Anterior cingulate cortex (tissue), 58 donors: ENCODE measurements around the gene VPS8.
"Not testable (repeated sequence)": the region's sequence is repeated elsewhere in the genome, so short reads cannot be mapped to it uniquely, and the experiment has no call there.

Experiments
- DNase-seq, 58 donors: peaks; one replicate each; lab custom pipeline; 2025; lab: John Stamatoyannopoulos, UW

The VPS8 gene

DNA sequence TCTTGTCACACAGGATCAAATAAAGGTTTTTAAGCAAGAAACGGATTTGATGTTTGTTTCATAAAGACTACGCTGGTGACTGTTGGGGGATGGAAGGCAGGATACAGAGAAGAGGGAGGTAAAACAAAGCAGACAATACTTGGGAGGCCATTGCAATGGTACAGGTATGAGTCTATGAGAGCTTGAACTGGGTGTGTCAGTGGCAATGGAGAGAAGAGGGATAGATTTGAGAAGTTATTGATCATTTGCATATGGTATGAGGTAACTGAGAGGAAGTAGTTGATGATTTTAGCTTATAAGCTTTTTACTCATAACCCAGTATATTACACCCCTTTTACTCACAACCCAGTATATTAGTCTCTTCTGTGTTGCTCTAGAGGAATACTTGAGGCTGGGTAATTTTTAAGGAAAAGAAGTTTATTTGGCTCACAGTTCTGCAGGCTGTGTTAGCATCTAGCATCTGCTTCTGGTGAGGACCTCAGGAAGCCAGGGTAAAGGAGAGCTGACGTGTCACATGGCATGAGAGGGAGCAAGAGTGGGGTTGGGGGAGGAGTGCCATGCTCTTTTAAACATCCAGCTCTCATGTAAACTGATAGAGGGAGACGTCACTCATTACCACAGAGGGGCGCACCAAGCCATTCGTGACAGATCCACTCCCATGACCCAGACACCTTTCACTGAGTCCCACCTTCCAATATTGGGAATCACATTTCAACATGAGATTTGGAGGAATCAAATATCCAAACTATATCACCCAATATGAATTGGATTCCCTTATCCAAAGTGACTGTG, 153.9 kb downstream of the VPS8 start:
- DNase-seq = no peak

- no peak for DNase-seq
Measured at GRCh38 chr3:184968115-184968514, 156.1 kb downstream of the VPS8 start.

- DNase-seq = no peak
Measured at GRCh38 chr3:184970186-184970585, 158.2 kb downstream of the VPS8 start.

- no peak for DNase-seq
Measured at GRCh38 chr3:184977796-184978195, 165.8 kb downstream of the VPS8 start.

- no peak for DNase-seq
Measured at GRCh38 chr3:184981071-184981470, 169.1 kb downstream of the VPS8 start.

DNA sequence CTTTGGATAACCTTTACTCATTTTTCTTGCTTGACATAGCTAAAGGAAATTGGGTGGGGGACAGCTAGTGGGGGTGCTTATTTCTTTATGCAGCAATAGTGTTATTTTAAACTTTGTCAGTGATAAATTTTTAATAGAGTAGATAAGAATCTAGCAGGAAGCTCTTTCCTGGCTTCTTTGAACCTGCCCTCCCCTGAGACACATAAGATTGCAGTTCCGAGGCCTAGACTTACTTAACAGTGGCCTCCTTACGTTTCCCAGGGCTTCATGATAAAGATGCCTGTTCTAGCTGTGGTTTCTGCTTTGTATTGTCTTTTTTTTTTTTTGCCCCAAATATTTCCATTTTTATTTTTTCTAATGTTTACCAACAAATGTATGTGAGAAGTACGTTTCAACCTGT, 170.1 kb downstream of the VPS8 start:
- DNase-seq = no peak

GRCh38 chr3:184985586-184985985, 173.6 kb downstream of the VPS8 start:
- DNase-seq = no peak

DNA sequence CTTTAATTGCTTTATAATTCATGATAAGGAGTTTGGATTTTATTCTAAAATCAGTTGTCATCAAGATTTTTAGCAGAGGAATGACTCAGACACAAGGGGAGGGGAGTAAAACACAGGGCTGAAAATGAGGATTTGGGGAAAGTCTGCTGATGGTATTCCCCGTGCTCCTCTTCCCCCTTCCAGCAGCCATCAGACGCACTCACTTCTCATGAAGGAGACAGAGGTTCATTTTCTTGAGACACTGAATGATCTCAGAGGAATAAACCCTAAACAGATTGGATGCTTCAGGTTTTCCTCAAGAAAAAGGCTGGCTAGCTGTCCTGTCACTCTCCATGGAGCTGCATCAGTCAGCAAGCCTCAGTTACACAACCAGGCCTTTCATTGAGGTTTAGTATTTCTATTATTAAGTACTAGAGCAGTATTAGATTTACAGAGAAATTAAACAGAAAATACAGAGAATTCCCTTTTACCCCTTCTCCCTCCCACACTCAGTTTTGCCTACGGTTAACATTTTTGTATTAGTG, 174.5 kb downstream of the VPS8 start:
- DNase-seq = no peak

GRCh38 chr3:184993394-184993793, 181.4 kb downstream of the VPS8 start:
- DNase-seq = no peak

DNA sequence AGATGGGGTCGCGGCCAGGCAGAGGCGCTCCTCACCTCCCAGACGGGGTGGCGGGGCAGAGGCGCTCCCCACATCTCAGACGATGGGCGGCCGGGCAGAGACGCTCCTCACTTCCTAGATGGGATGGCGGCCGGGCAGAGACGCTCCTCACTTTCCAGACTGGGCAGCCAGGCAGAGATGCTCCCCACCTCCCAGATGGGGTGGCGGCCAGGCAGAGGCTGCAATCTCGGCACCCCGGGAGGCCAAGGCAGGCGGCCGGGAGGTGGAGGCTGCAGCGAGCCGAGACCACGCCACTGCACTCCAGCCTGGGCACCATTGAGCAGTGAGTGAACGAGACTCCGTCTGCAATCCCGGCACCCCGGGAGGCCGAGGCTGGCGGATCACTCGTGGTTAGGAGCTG, 191.9 kb downstream of the VPS8 start:
- not testable (repeated sequence) for DNase-seq

DNA sequence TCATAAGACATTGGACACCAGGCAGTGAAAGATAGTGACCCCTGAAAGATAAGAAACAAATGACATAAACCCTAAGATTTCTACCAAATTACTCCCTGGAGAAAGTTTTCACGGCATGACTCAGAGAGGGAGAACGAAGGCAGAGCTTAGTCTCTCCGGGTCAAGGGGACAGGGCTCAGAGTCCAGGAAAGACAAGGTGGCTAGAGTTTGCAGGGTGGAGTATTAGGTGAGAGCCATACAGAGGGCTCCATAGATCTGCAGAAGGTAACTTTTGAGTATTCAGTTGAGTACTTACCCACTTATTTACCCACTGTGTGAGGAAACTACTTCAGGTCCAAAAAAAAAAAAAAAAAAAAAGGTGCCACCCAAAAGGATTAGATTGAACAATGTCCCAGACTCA, 197.7 kb downstream of the VPS8 start:
- DNase-seq = no peak

DNA sequence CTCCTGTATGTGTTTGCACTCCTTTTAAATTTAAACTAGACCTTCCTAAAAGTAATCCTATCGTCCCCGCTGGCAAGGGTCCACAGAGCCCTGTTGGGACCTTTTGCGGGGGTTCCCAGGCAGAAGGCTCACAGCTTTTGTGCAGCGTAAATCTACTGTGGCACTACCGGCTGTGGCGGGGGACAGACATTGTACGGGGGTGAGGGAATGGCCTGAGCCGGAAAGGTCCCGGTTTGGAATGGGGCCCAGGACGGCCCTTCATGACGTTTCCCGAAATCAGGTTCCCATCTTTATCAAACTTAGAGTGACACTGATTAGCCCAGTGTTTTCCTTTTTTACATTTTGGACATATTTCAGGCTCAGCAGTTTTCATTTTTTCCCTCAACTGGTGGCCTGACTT, 205.6 kb downstream of the VPS8 start:
- DNase-seq = not testable (repeated sequence)

DNA sequence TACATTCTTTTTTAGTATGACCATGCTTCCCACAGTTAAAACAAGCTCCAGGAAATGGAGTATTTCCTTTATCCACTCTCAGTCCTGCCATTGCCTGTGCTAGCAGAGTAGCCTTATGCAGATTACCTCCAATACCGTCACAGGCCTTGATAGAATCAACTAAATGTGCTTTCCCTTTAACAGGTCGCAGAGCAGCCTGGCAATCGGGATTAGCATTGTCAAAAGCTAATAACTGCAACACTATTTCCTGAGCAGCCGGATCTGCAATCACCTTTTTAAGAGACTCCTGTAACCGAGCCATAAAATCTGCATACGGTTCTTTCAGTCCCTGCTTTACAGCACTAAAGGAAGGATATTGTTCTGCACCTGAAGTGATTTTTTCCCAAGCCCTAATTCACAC, 206.0 kb downstream of the VPS8 start:
- DNase-seq = not testable (repeated sequence)

- DNase-seq = no peak
Measured at GRCh38 chr3:185021256-185021655, 209.3 kb downstream of the VPS8 start.

- no peak for DNase-seq
Measured at GRCh38 chr3:185024406-185024805, 212.4 kb downstream of the VPS8 start.

- no peak for DNase-seq
Measured at GRCh38 chr3:185024966-185025365, 213.0 kb downstream of the VPS8 start.

DNA sequence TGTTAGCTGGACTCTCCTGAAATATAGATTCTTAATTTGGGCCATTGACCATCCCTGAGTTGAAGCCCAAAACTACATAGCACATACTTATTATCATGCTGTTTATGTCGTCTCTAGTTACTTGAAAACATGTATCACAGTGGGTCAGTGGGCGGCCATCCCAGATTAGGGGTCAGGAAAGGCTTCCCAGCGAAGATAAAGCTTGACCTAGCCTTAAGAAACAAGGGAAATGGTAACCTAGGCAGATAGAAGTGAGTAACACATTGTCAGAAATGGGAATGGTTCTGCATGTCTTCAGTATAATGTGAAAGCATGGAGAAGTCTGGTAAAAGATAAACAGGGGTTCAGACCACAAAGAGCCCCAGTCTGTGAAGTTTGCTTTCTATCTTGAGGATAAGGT, 216.2 kb downstream of the VPS8 start:
- no peak for DNase-seq

GRCh38 chr3:185029086-185029485, 217.1 kb downstream of the VPS8 start:
- DNase-seq = peak in 5 of 58 donors; percentile 11 to 20 (median 14)

GRCh38 chr3:185030399-185030798, 218.4 kb downstream of the VPS8 start:
- DNase-seq = no peak

- no peak for DNase-seq
Measured at GRCh38 chr3:185030951-185031350, 219.0 kb downstream of the VPS8 start.

DNA sequence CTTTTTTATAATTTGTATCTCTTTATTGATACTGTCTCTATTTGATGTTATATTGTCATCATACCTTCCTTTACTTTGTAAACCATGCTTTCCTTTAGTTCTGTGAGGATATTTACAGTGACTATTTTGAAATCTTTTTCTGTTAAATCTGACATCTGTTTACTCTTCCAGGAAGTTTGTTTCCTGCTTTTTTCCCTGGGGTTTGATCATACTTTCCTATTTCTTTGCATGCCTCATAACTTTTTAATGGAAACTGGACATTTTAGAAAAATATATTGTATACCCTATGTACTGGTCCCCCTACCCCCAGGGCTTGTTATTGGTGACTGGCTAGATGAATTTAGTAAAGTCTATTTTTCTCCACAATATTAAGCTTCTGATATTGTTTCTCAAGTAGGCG, 225.8 kb downstream of the VPS8 start:
- DNase-seq = no peak

- DNase-seq = no peak
Measured at GRCh38 chr3:185040425-185040824, 228.5 kb downstream of the VPS8 start.
